Mucosa of descending colon (tissue), 3 donors: Measurements from ENCODE around the gene CPE. TPM values are rescaled to one million over a fixed set of nuclear protein-coding genes. Genes with fewer than 3 reads are reported as not detected.

ENCODE experiments used
- ATAC-seq: fragments of 200-7000 bp; cut with Tn5 transposase; one replicate; pipeline ENCODE4 v1.9.1; 2020; ENCODE audit warnings: mild to moderate bottlenecking, moderate library complexity
- DNase-seq, 3 donors: peaks; one replicate each; pipeline ENCODE4 v3.0.0-alpha.2; 2020
- H3K36me3 ChIP-seq: fragments of 200-600 bp; one replicate; pipeline ENCODE4 v1.8.0; 2021; ENCODE audit warnings: low read depth, mild to moderate bottlenecking
- H3K4me1 ChIP-seq: fragments of 200-600 bp; one replicate; pipeline ENCODE4 v1.8.0; 2021; ENCODE audit warnings: low read depth, mild to moderate bottlenecking
- H3K4me3 ChIP-seq: fragments of 200-600 bp; one replicate; pipeline ENCODE4 v1.8.0; 2021; ENCODE audit warnings: mild to moderate bottlenecking
- H3K9me3 ChIP-seq: fragments of 200-600 bp; one replicate; pipeline ENCODE4 v1.8.0; 2021; ENCODE audit warnings: mild to moderate bottlenecking
- CTCF ChIP-seq: fragments of 200-600 bp; IDR thresholded peaks from one replicate; pipeline ENCODE4 v1.8.0; 2022; ENCODE audit warnings: antibody characterized with exemption, mild to moderate bottlenecking
- intact Hi-C, 2 donors: fragments of 100-400 bp; cut with DNase I in 1 of 2; cut with micrococcal nuclease in 1 of 2; formaldehyde crosslinking; loops; one replicate each; pipeline versions ENCODE4 v1.11.0 to v1.11.1; 2022; cut with DNase I, micrococcal nuclease
- total RNA-seq, 3 donors: library from RNA; stranded (reverse); fragmentation: NEBNext Ultra II Directional in 2 of 3; extraction: Animal tissue kit (Norgen Biotek cat#: 25700) in 2 of 3; gene quantifications; one replicate each; pipeline versions ENCODE4 v1.2.1 to v1.2.4, GENCODE V29; 2021 to 2023
- donor health status: DM: no; HTN: no; CAD: no; lungs with moderate emphysema.
- donor health status: DM: no; HTN: no; CAD: no.
- donor health status: DM: no; HTN: yes; CAD: no.

CPE gene
- total RNA-seq, 3 donors from 2014 or later, result 26.3 to 39.9 (median 33.9) TPM

DNA sequence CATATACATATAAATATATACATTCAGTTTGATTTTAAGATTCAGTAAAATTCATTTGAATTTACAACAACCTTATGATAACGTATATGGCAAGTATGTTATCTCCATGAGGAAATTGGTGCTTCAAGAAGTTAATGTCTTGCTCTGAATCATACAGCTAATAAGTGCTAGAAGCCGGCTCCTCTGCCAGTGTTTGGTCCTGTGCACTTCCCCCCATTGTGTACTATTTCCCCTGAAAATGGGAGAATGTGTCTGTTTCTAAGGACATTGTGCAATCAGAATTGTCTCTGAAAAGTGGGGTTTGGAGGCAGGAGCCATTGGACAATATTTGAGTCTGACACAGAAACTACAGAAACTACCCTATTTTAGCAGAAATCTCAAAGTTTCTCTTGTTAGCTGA is 135.9 kb downstream of the CPE start:
- Histone ChIP-seq H3K9me3 (no peaks in the 10 kb centered on the region), H3K36me3 (no peaks in the 10 kb centered on the region), H3K4me1 (no peaks in the 10 kb centered on the region), H3K4me3 (no peak overlapping the region)
- ATAC-seq (no peak), DNase-seq (no peak)
- intact Hi-C loops, result no loop called here
- TF ChIP-seq CTCF, result no peak

DNA sequence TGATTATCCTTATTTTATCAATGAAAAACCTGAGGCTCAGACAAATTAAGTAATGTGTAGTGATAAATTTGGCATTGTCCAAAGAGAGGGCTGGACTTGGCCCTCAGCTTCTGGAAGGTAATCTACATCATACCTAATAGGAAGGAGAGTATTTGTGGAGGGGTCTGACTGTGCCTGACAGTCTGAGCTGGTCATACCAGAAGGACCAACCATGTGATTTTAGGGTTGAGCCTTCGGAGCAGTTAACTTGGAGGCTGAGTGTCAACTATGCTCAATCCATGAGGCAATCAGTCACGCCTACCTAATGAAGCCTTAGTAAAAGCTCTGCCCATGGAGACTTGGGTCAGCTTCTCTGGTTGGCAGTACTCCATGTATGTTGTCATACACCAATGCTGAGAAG is 136.4 kb downstream of the CPE start:
- ATAC-seq (no peak), DNase-seq (no peak)
- no peak overlapping the region for H3K4me3 ChIP-seq
- no peaks in the 10 kb centered on the region for H3K36me3 ChIP-seq
- TF ChIP-seq CTCF, result no peak
- H3K4me1 ChIP-seq, result no peaks in the 10 kb centered on the region
- intact Hi-C loops, result no loop called here
- H3K9me3 ChIP-seq, result no peaks in the 10 kb centered on the region

DNA sequence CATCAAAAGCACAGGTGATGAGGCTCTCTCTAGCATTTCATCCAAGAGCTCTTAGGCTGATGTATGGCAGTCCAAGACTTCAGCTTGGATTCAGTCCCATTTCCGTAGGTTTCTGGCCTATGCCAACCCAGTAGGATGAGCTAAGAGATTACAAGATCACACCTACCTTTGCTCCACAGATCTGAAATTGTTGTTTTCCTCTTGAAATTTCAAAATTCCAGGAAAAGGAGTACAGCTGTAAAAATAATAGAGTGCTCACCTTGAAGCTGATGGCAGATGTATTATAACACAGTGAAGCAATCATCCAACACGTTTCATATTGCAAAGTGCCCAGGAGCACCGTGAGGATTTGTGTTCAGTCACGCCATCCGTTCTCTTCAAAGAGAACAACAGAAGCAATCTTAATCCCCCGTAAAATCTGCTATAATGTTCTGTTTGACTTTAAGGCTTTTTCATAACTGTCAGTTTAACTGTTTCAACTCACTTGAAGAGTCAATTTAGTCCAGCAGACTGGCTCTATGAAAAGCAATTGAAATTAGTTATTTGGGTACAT is 137.5 kb downstream of the CPE start:
- Histone ChIP-seq H3K9me3 (no peaks in the 10 kb centered on the region), H3K4me3 (no peak overlapping the region), H3K36me3 (no peaks in the 10 kb centered on the region), H3K4me1 (no peaks in the 10 kb centered on the region)
- no peak for ATAC-seq
- no peak for TF ChIP-seq CTCF
- intact Hi-C loops, result no loop called here
- DNase-seq, result no peak

DNA sequence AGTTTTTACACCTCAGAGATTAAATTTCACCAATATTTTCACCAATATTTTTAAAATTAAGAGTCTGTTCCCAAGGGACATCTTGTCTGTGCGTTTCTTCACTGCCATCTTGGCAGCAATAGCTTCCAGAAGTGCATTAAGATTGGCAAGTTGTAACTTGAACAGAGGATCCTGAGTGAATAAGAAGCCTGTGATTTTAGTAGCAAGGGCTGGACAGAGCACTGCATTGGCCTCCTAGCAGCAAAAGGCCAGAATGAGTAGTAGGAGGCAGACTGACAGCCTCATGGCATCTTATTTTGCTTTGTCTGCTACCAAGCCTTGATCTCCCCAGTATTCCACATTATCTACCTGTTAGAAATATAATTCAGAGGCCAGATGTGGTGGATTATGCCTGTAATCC is 138.4 kb downstream of the CPE start:
- no peak for TF ChIP-seq CTCF
- intact Hi-C loops, result no loop called here
- Histone ChIP-seq H3K4me3 (no peak overlapping the region), H3K9me3 (no peaks in the 10 kb centered on the region), H3K36me3 (no peaks in the 10 kb centered on the region), H3K4me1 (no peaks in the 10 kb centered on the region)
- ATAC-seq (no peak), DNase-seq (no peak)

GRCh38 chr4:165518024-165518616 is 139.3 kb downstream of the CPE start:
- no peaks in the 10 kb centered on the region for H3K4me1 ChIP-seq
- no peaks in the 10 kb centered on the region for H3K36me3 ChIP-seq
- no peak for TF ChIP-seq CTCF
- ATAC-seq (no peak), DNase-seq (no peak)
- no peak overlapping the region for H3K4me3 ChIP-seq
- intact Hi-C loops, result no loop called here
- no peaks in the 10 kb centered on the region for H3K9me3 ChIP-seq

DNA sequence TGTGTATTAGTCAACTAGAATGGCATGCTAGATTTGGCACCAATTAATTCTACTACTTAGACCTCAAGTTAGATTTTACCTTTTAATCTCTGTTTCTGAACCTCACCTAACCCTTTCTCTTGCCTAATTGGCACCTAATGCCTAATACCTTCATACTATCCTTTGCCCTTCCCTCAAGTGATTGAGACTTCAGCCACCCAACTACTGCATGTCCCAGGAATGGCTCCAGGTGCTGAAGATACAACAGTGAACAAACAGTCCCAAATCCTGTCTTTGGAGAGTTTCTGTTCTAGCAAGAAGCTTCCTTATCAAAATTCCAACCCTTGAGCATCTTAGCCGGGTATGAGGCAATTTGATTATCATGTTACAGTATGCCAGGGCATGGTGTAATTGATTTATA is 139.9 kb downstream of the CPE start:
- ATAC-seq (no peak), DNase-seq (no peak)
- Histone ChIP-seq H3K9me3 (no peaks in the 10 kb centered on the region), H3K4me1 (no peaks in the 10 kb centered on the region), H3K36me3 (no peaks in the 10 kb centered on the region), H3K4me3 (no peak overlapping the region)
- intact Hi-C loops, result no loop called here
- no peak for TF ChIP-seq CTCF
